Naive thymus-derived CD4-positive, alpha-beta T cell (primary cell): Measurements from ENCODE around the gene P2RY10. TPM values are rescaled to one million over a fixed set of nuclear protein-coding genes. Genes with fewer than 3 reads are reported as not detected.
A peak's percentile ranks its signal among the peaks of the same experiment; 100 is the strongest.

Source experiments
- ATAC-seq: fragments of 150-1000 bp; cut with Tn5 transposase; 2 replicates; pipeline ENCODE4 v1.10.0; 2021; ENCODE audit warnings: mild to moderate bottlenecking, moderate library complexity
- CTCF ChIA-PET: fragments of 350-600 bp; sonication (Branson Sonifier 250); formaldehyde crosslinking; loops from one replicate; lab custom pipeline; 2021; ENCODE audit warnings: antibody characterized with exemption; lab: Charles Lee
- POLR2A ChIA-PET: fragments of 350-600 bp; sonication (Branson Sonifier 250); formaldehyde crosslinking; loops from one replicate; lab custom pipeline; 2021; ENCODE audit warnings: antibody characterized with exemption, inconsistent platforms; lab: Charles Lee
- DNase-seq, 9 donors: peaks; one replicate each; pipeline versions ENCODE4 v3.0.0 to v3.0.0-alpha.2; 2020 to 2022; ENCODE audit warnings: mixed read lengths in 1 of 9
- H3K27ac ChIP-seq: one replicate; pipeline ENCODE4 v1.7.0; 2013; ENCODE audit warnings: mild to moderate bottlenecking, low read depth, low read length, moderate library complexity
- H3K27me3 ChIP-seq, 2 donors: one replicate each; pipeline ENCODE4 v1.7.0; 2013; ENCODE audit warnings: low read length in 2 of 2, mild to moderate bottlenecking in 2 of 2, moderate library complexity in 2 of 2; ENCODE audit not compliant: control insufficient read depth in 2 of 2, insufficient read depth in 2 of 2
- H3K36me3 ChIP-seq, 3 experiments: 1 replicate in 2 of 3; 2 replicates in 1 of 3; pipeline ENCODE4 v1.7.0; 2013; ENCODE audit warnings: low read length in 3 of 3, mild to moderate bottlenecking in 3 of 3, moderate library complexity in 1 of 3; ENCODE audit not compliant: insufficient read depth in 3 of 3, control insufficient read depth in 2 of 3
- H3K4me1 ChIP-seq, 2 donors: one replicate each; pipeline ENCODE4 v1.7.0; 2013; ENCODE audit warnings: low read length in 2 of 2, mild to moderate bottlenecking in 2 of 2, moderate library complexity in 1 of 2; ENCODE audit not compliant: control insufficient read depth in 2 of 2, insufficient read depth in 2 of 2
- H3K4me3 ChIP-seq: 2 replicates; pipeline ENCODE4 v1.7.0; 2013; ENCODE audit warnings: mild to moderate bottlenecking, low read length
- H3K9me3 ChIP-seq, 3 experiments: 1 replicate in 2 of 3; 2 replicates in 1 of 3; pipeline ENCODE4 v1.7.0; 2013; ENCODE audit warnings: low read length in 3 of 3; ENCODE audit not compliant: control insufficient read depth in 2 of 3
- H3K27ac Mint-ChIP-seq, 9 donors: one replicate each; pipeline ENCODE4 v1.8.0; 2020 to 2022; ENCODE audit warnings: mixed read lengths in 9 of 9, mild to moderate bottlenecking in 8 of 9, moderate library complexity in 5 of 9, inconsistent platforms in 2 of 9
- H3K27me3 Mint-ChIP-seq, 5 donors: one replicate each; pipeline ENCODE4 v1.8.0; 2021 to 2022; ENCODE audit warnings: mixed read lengths in 5 of 5, mild to moderate bottlenecking in 1 of 5
- H3K36me3 Mint-ChIP-seq, 5 donors: one replicate each; pipeline ENCODE4 v1.8.0; 2020 to 2022; ENCODE audit warnings: mixed read lengths in 5 of 5, mild to moderate bottlenecking in 3 of 5, inconsistent platforms in 1 of 5
- H3K4me1 Mint-ChIP-seq, 7 donors: one replicate each; pipeline ENCODE4 v1.8.0; 2020 to 2022; ENCODE audit warnings: mixed read lengths in 7 of 7, mild to moderate bottlenecking in 3 of 7, inconsistent platforms in 1 of 7
- H3K4me3 Mint-ChIP-seq, 10 donors: one replicate each; pipeline ENCODE4 v1.8.0; 2020 to 2022; ENCODE audit warnings: mild to moderate bottlenecking in 10 of 10, mixed read lengths in 10 of 10, moderate library complexity in 6 of 10, inconsistent platforms in 2 of 10
- H3K9me3 Mint-ChIP-seq, 11 donors: one replicate each; pipeline ENCODE4 v1.8.0; 2020 to 2022; ENCODE audit warnings: mixed read lengths in 11 of 11, mild to moderate bottlenecking in 4 of 11, inconsistent platforms in 1 of 11, moderate library complexity in 1 of 11
- intact Hi-C, 2 donors: fragments of 100-400 bp; cut with micrococcal nuclease; formaldehyde crosslinking; loops; one replicate each; pipeline ENCODE4 v1.15.1; 2023
- polyA plus RNA-seq, 2 donors: library from polyadenylated mRNA; unstranded; fragments of 300-500 nt; fragmentation: Illumina TruSeq; gene quantifications; one replicate each; pipeline ENCODE4 v1.2.3, GENCODE V29; 2021
- total RNA-seq, 6 experiments: library from RNA in 5 of 6; stranded (reverse) in 5 of 6; gene quantifications; 1 replicate in 5 of 6; 2 replicates in 1 of 6; pipeline ENCODE4 v1.2.3 and lab custom pipeline; 2021 to 2026

P2RY10 gene
- total and polyA plus RNA-seq, 7 experiments from 2014 or later: 47.6 to 98.5 (median 63.6) TPM

- ATAC-seq (peak; percentile 61), DNase-seq (peak in 2 of 9 donors; percentile 29 to 32)
- Mint-ChIP-seq H3K27ac (peak overlapping the region; percentile 26 to 92 (median 86)), H3K27me3 (no peaks in the 10 kb centered on the region), H3K36me3 (peaks cover 9 to 69% (median 44%) of the 10 kb centered on the region in 5 donors), H3K4me1 (peaks cover 26 to 86% (median 65%) of the 10 kb centered on the region in 7 donors), H3K4me3 (peak overlapping the region in 8 of 10 donors; percentile 1 to 73 (median 36)), H3K9me3 (peaks cover 0 to 18% (median 2%) of the 10 kb centered on the region in 11 donors)
- POLR2A ChIA-PET: interaction anchor here (1.0 to 1.3 kb wide), 4 partner anchors 8 to 408 kb away, joined by 3 to 9 read pairs (median 4); partner anchors contain the start of gene P2RY10
- Histone ChIP-seq H3K9me3 (peaks cover 0 to 5% (median 0%) of the 10 kb centered on the region in 3 experiments), H3K27me3 (no peaks in the 10 kb centered on the region), H3K27ac (peak overlapping the region; percentile 51), H3K36me3 (peaks cover 3 to 29% (median 5%) of the 10 kb centered on the region in 3 experiments), H3K4me3 (no peak overlapping the region), H3K4me1 (peaks cover 34 to 35% of the 10 kb centered on the region in 2 donors)
- intact Hi-C loops: loop anchor here in 1 of 2 donors (1.0 to 10.0 kb wide), 3 partner anchors 13 to 46 kb away; partner anchors contain the start of gene P2RY10
- CTCF ChIA-PET: interaction anchor here (1.2 kb wide), 1 partner anchor 123 kb away, joined by 5 read pairs; no protein-coding TSS in a partner anchor
Observed at GRCh38 chrX:78958419-78959116, 13.4 kb downstream of the P2RY10 start.

- Mint-ChIP-seq H3K4me3 (peak overlapping the region in 1 of 10 donors; percentile 7), H3K36me3 (peaks cover 4 to 72% (median 37%) of the 10 kb centered on the region in 5 donors), H3K27me3 (no peaks in the 10 kb centered on the region), H3K4me1 (peaks cover 27 to 80% (median 63%) of the 10 kb centered on the region in 7 donors), H3K27ac (peak overlapping the region in 3 of 9 donors; percentile 37 to 53 (median 46)), H3K9me3 (peaks cover 0 to 25% (median 6%) of the 10 kb centered on the region in 11 donors)
- ChIA-PET POLR2A (no interaction called here), CTCF (no interaction called here)
- ATAC-seq (no peak), DNase-seq (no peak)
- H3K4me3 ChIP-seq: no peak overlapping the region
- intact Hi-C loops: loop anchor here in 1 of 2 donors (5.0 kb wide), 1 partner anchor 121 kb away; no protein-coding TSS in a partner anchor
- H3K36me3 ChIP-seq: peaks cover 0 to 29% (median 5%) of the 10 kb centered on the region in 3 experiments
- H3K9me3 ChIP-seq: peaks cover 0 to 5% (median 0%) of the 10 kb centered on the region in 3 experiments
- H3K27me3 ChIP-seq: no peaks in the 10 kb centered on the region
- H3K27ac ChIP-seq: no peak overlapping the region
- H3K4me1 ChIP-seq: peaks cover 24 to 32% of the 10 kb centered on the region in 2 donors
Observed at GRCh38 chrX:78960888-78961287, 15.7 kb downstream of the P2RY10 start.

DNA sequence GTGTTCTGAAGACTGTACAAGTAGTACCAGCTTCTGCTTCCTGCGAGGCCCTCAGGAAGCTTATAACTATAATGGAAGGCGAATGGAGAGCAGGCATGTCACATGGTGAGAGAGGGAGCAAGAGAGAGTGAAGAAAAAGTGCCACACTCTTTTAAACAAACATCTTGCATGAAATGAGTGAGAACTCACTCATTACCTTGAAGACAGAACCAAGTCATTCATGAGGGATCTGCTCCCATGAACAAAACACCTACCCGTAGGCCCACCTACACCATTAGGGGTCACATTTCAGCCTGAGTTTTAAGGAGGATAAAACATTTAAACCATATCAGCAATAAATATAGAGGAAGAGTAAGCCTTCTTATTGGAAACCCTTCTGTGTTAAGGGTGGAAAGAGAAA is 19.4 kb downstream of the P2RY10 start:
- Mint-ChIP-seq H3K4me1 (peaks cover 0 to 43% (median 29%) of the 10 kb centered on the region in 7 donors), H3K27ac (peak overlapping the region; percentile 50 to 89 (median 74)), H3K9me3 (peaks cover 0 to 39% (median 8%) of the 10 kb centered on the region in 11 donors), H3K36me3 (peaks cover 4 to 56% (median 38%) of the 10 kb centered on the region in 5 donors), H3K4me3 (no peak overlapping the region), H3K27me3 (no peaks in the 10 kb centered on the region)
- peaks cover 0 to 28% (median 5%) of the 10 kb centered on the region in 3 experiments for H3K36me3 ChIP-seq
- ATAC-seq (no peak), DNase-seq (no peak)
- H3K9me3 ChIP-seq: peaks cover 0 to 5% (median 0%) of the 10 kb centered on the region in 3 experiments
- H3K27me3 ChIP-seq: no peaks in the 10 kb centered on the region
- intact Hi-C loops: loop anchor here in 1 of 2 donors (5.0 kb wide), 1 partner anchor 118 kb away; no protein-coding TSS in a partner anchor
- no peak overlapping the region for H3K27ac ChIP-seq
- ChIA-PET POLR2A (no interaction called here), CTCF (interaction anchor here (0.7 kb wide), 2 partner anchors 18 to 303 kb away, joined by 4 read pairs; no protein-coding TSS in a partner anchor)
- H3K4me1 ChIP-seq: no peaks in the 10 kb centered on the region
- no peak overlapping the region for H3K4me3 ChIP-seq

DNA sequence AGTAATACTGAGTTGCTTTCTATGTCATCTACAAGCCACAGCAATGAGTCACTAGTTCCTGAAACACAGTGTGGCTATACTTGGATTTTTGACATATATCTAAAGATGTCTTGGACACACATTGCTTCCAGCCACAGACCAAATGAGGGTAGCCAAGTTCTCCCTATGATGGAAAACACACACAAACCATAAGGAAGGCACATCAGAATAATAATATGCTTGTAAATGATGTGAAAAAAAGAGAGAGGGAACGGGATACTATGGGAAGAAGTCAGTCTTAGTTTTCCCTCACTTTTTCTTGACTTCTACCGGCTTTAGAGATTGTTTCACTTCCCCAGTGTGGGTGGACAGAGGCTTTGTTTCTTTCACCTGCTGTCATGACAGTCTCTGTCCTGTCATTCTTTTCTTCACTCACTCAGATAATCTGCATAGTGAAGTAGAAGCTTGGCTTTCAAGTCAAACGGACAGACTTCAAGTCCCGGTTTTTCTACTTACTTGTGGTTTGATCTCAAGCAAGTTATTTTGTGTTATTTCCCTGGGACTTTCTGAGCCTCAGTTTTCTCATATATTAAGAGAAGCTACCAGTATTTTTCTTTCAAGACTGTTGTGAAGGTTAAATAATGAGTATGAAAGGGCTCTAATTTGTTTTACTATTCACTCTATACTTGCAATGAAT is 34.7 kb downstream of the P2RY10 start:
- Mint-ChIP-seq H3K4me1 (peaks cover 0 to 15% (median 6%) of the 10 kb centered on the region in 7 donors), H3K36me3 (peaks cover 0 to 25% (median 0%) of the 10 kb centered on the region in 5 donors), H3K27me3 (no peaks in the 10 kb centered on the region), H3K27ac (peak overlapping the region in 1 of 9 donors; percentile 79), H3K9me3 (peaks cover 0 to 18% (median 0%) of the 10 kb centered on the region in 11 donors), H3K4me3 (peak overlapping the region in 1 of 10 donors; percentile 73)
- CTCF ChIA-PET: no interaction called here
- POLR2A ChIA-PET: no interaction called here
- Histone ChIP-seq H3K27ac (no peak overlapping the region), H3K4me1 (peaks cover 0 to 3% of the 10 kb centered on the region in 2 donors), H3K9me3 (no peaks in the 10 kb centered on the region), H3K27me3 (no peaks in the 10 kb centered on the region), H3K36me3 (no peaks in the 10 kb centered on the region), H3K4me3 (no peak overlapping the region)
- ATAC-seq: no peak
- intact Hi-C loops: no loop called here
- DNase-seq: peak in 1 of 9 donors; percentile 23

DNA sequence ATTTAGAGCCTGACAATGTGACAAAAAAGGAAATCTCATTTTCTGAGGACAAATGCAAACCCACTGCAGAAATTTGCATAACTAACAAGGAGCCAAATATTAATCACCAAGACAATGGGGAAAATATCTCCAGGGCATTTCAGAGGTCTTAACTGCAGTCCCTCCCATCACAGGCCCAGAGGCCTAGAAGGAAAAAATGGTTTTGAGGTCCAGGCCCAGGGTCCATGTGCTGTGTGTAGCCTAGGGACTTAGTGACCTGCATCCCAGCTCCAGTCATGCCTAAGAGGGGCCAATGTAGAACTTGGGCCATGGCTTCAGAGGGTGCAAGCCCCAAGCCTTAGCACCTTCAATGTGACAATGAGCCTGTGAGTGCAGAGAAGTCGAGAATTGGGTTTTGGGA is 44.2 kb downstream of the P2RY10 start:
- Histone ChIP-seq H3K27ac (no peak overlapping the region), H3K27me3 (no peaks in the 10 kb centered on the region), H3K9me3 (no peaks in the 10 kb centered on the region), H3K4me1 (no peaks in the 10 kb centered on the region), H3K4me3 (no peak overlapping the region), H3K36me3 (no peaks in the 10 kb centered on the region)
- intact Hi-C loops: no loop called here
- Mint-ChIP-seq H3K27me3 (no peaks in the 10 kb centered on the region), H3K4me3 (no peak overlapping the region), H3K36me3 (peaks cover 0 to 20% (median 9%) of the 10 kb centered on the region in 5 donors), H3K9me3 (peaks cover 0 to 27% (median 14%) of the 10 kb centered on the region in 11 donors), H3K4me1 (no peaks in the 10 kb centered on the region), H3K27ac (no peak overlapping the region)
- ATAC-seq (no peak), DNase-seq (no peak)
- ChIA-PET CTCF (no interaction called here), POLR2A (no interaction called here)

GRCh38 chrX:78997870-78998558 is 52.8 kb downstream of the P2RY10 start:
- H3K27me3 ChIP-seq: no peaks in the 10 kb centered on the region
- H3K4me1 Mint-ChIP-seq: peaks cover 0 to 7% (median 5%) of the 10 kb centered on the region in 7 donors
- ChIA-PET POLR2A (no interaction called here), CTCF (no interaction called here)
- H3K27me3 Mint-ChIP-seq: no peaks in the 10 kb centered on the region
- H3K9me3 Mint-ChIP-seq: peaks cover 0 to 8% (median 2%) of the 10 kb centered on the region in 11 donors
- intact Hi-C loops: no loop called here
- H3K4me3 ChIP-seq: no peak overlapping the region
- H3K36me3 ChIP-seq: no peaks in the 10 kb centered on the region
- H3K36me3 Mint-ChIP-seq: peaks cover 0 to 7% (median 0%) of the 10 kb centered on the region in 5 donors
- H3K9me3 ChIP-seq: no peaks in the 10 kb centered on the region
- H3K27ac Mint-ChIP-seq: peak overlapping the region in 4 of 9 donors; percentile 56 to 84 (median 64)
- H3K27ac ChIP-seq: no peak overlapping the region
- H3K4me3 Mint-ChIP-seq: peak overlapping the region in 5 of 10 donors; percentile 15 to 55 (median 48)
- peaks cover 0 to 8% of the 10 kb centered on the region in 2 donors for H3K4me1 ChIP-seq
- peak in 1 of 9 donors; percentile 0 for DNase-seq
- ATAC-seq: no peak
